Measurements from ENCODE around the gene C11orf68. TPM values are rescaled to one million over a fixed set of nuclear protein-coding genes. Genes with fewer than 3 reads are reported as not detected.

C11orf68 gene
- total RNA-seq, 2 donors from 2014 or later: 26.0 to 29.1 TPM

GRCh38 chr11:65897020-65897471 is 21.8 kb downstream of the C11orf68 start:
- Histone ChIP-seq H3K4me3 (ENCODE audit: low read length) (no peak overlapping the region), H3K9me3 (ENCODE audit: control insufficient read depth, low read length) (no peaks in the 10 kb centered on the region), H3K9ac (ENCODE audit: extremely low read depth, low read length, poor library complexity, severe bottlenecking) (no peak overlapping the region), H3K36me3 (ENCODE audit: control insufficient read depth, insufficient read depth, low read length) (no peaks in the 10 kb centered on the region), H3K27me3 (ENCODE audit: control insufficient read depth, insufficient read depth, low read length, poor library complexity, severe bottlenecking) (peaks cover 40% of the 10 kb centered on the region), H3K27ac (ENCODE audit: low read depth, low read length) (no peak overlapping the region), H3K4me1 (ENCODE audit: control insufficient read depth, insufficient read depth, low read length) (no peaks in the 10 kb centered on the region)
- H3K4me3 Mint-ChIP-seq: no peak overlapping the region
- peaks cover 61% of the 10 kb centered on the region for H3K27me3 Mint-ChIP-seq (ENCODE audit: insufficient read depth)
- 83 to 91% methylated on average over 4 of the region's 4 CpGs for WGBS, 2 experiments (ENCODE audit: insufficient coverage in 1 of 2, insufficient read length in 1 of 2)
- TF ChIP-seq CTCF (conservative IDR thresholded peaks at IDR 0.05): no peak
- no peak for DNase-seq
- no peaks in the 10 kb centered on the region for H3K36me3 Mint-ChIP-seq (ENCODE audit: low read depth)
- peaks cover 11% of the 10 kb centered on the region for H3K4me1 Mint-ChIP-seq
- H3K27ac Mint-ChIP-seq: no peak overlapping the region
- H3K9me3 Mint-ChIP-seq: no peaks in the 10 kb centered on the region

GRCh38 chr11:65896034-65896999 is 22.5 kb downstream of the C11orf68 start:
- Histone ChIP-seq H3K36me3 (ENCODE audit: control insufficient read depth, insufficient read depth, low read length) (no peaks in the 10 kb centered on the region), H3K27ac (ENCODE audit: low read depth, low read length) (no peak overlapping the region), H3K27me3 (ENCODE audit: control insufficient read depth, insufficient read depth, low read length, poor library complexity, severe bottlenecking) (peaks cover 33% of the 10 kb centered on the region), H3K4me3 (ENCODE audit: low read length) (no peak overlapping the region), H3K9me3 (ENCODE audit: control insufficient read depth, low read length) (no peaks in the 10 kb centered on the region), H3K9ac (ENCODE audit: extremely low read depth, low read length, poor library complexity, severe bottlenecking) (no peak overlapping the region), H3K4me1 (ENCODE audit: control insufficient read depth, insufficient read depth, low read length) (no peaks in the 10 kb centered on the region)
- Mint-ChIP-seq H3K4me1 (peaks cover 11% of the 10 kb centered on the region), H3K36me3 (ENCODE audit: low read depth) (no peaks in the 10 kb centered on the region), H3K27ac (no peak overlapping the region), H3K27me3 (ENCODE audit: insufficient read depth) (peaks cover 54% of the 10 kb centered on the region), H3K4me3 (no peak overlapping the region), H3K9me3 (no peaks in the 10 kb centered on the region)
- no peak for TF ChIP-seq CTCF (conservative IDR thresholded peaks at IDR 0.05)
- DNase-seq: no peak
- WGBS, 2 experiments (ENCODE audit: insufficient coverage in 1 of 2, insufficient read length in 1 of 2): 89 to 98% methylated on average over 10 to 14 of the region's 14 CpGs

- Histone ChIP-seq H3K9me3 (ENCODE audit: control insufficient read depth, low read length) (no peaks in the 10 kb centered on the region), H3K27me3 (ENCODE audit: control insufficient read depth, insufficient read depth, low read length, poor library complexity, severe bottlenecking) (peaks cover 25% of the 10 kb centered on the region), H3K4me1 (ENCODE audit: control insufficient read depth, insufficient read depth, low read length) (no peaks in the 10 kb centered on the region), H3K9ac (ENCODE audit: extremely low read depth, low read length, poor library complexity, severe bottlenecking) (no peak overlapping the region), H3K36me3 (ENCODE audit: control insufficient read depth, insufficient read depth, low read length) (no peaks in the 10 kb centered on the region), H3K4me3 (ENCODE audit: low read length) (no peak overlapping the region), H3K27ac (ENCODE audit: low read depth, low read length) (no peak overlapping the region)
- Mint-ChIP-seq H3K27ac (no peak overlapping the region), H3K27me3 (ENCODE audit: insufficient read depth) (peaks cover 46% of the 10 kb centered on the region), H3K9me3 (no peaks in the 10 kb centered on the region), H3K36me3 (ENCODE audit: low read depth) (no peaks in the 10 kb centered on the region), H3K4me3 (no peak overlapping the region), H3K4me1 (peaks cover 11% of the 10 kb centered on the region)
- DNase-seq: no peak
- TF ChIP-seq CTCF (conservative IDR thresholded peaks at IDR 0.05): no peak
- WGBS, 2 experiments (ENCODE audit: insufficient coverage in 1 of 2, insufficient read length in 1 of 2): 89% methylated on average over 5 of the region's 5 CpGs; no CpG with 5 or more reads in 1 of the 2 experiments
Observed at GRCh38 chr11:65895482-65895981, 23.3 kb downstream of the C11orf68 start.
